NB4 (cell line): ENCODE results near the gene SAMD4A.
A peak's percentile ranks its signal among the peaks of the same experiment; 100 is the strongest.

Source experiments
- MYC ChIP-seq: IDR thresholded peaks from 2 replicates; pipeline ENCODE4 v1.6.1; 2011; ENCODE audit warnings: low read depth, low read length
- POLR2A ChIP-seq: IDR thresholded peaks from 2 replicates; pipeline ENCODE4 v1.6.1; 2011; ENCODE audit warnings: mild to moderate bottlenecking; ENCODE audit not compliant: insufficient read length; ENCODE audit errors: extremely low read depth
- TF ChIP-seq, protein P1 (sequence below): IDR thresholded peaks from one replicate; pipeline ENCODE4 v1.5.1; 2012; ENCODE audit warnings: low read depth, low read length
- TF ChIP-seq, protein P2 (sequence below): IDR thresholded peaks from 2 replicates; pipeline ENCODE4 v1.6.1; 2011; ENCODE audit warnings: low read depth, low read length

DNA sequence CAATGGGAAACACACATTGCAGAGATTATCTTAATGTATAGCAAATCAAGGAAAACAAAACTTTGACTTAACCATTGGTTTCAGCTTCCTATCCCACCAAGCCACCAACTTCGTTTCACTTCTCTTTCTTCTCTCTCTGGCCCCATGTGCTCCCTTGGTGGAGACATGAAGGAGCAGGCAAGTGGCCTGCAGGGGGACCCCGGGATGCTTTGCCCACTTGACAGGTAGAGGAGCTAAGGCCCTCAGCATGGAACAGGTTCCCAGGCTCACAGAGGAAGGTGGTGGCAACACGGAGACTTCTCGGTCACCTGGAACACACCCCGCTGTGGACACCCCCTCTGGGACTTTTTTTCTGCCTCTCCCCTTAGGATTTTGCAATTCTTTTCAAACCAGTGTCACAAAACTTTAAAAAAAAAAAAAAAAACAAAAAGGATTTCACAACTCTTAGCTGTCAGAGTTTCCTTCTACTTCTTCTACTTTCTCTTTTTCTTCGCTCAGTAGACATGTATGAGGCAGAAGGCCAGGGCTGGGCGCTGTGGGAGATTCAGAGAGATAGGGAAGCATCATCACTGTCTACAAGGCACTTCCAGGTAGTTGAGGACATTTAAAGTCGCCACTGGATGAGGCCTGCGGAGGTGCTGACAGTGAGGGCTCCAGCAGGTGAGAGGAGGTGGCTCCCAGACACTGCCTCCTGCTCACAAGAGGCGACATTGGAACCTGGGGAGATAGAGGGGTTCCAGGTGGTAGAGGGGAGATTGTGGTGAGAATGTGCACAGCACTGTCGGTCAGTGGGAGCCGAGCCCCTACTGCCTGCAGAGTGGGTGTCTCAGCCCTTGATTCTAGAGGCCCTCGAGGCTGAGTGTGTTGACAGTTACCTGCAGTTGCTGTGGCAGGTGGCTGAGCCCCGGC, 216.1 kb downstream of the SAMD4A start:
- TF ChIP-seq, protein P1, sequence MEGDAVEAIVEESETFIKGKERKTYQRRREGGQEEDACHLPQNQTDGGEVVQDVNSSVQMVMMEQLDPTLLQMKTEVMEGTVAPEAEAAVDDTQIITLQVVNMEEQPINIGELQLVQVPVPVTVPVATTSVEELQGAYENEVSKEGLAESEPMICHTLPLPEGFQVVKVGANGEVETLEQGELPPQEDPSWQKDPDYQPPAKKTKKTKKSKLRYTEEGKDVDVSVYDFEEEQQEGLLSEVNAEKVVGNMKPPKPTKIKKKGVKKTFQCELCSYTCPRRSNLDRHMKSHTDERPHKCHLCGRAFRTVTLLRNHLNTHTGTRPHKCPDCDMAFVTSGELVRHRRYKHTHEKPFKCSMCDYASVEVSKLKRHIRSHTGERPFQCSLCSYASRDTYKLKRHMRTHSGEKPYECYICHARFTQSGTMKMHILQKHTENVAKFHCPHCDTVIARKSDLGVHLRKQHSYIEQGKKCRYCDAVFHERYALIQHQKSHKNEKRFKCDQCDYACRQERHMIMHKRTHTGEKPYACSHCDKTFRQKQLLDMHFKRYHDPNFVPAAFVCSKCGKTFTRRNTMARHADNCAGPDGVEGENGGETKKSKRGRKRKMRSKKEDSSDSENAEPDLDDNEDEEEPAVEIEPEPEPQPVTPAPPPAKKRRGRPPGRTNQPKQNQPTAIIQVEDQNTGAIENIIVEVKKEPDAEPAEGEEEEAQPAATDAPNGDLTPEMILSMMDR: peak; percentile 58
- TF ChIP-seq, protein P2, sequence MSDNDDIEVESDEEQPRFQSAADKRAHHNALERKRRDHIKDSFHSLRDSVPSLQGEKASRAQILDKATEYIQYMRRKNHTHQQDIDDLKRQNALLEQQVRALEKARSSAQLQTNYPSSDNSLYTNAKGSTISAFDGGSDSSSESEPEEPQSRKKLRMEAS: peak; percentile 79
- TF ChIP-seq MYC: peak; percentile 42
- no peak for TF ChIP-seq POLR2A
